OCI-LY3 (cell line): ENCODE measurements around the gene MUC4.

ENCODE experiments used
- H2AFZ ChIP-seq: fragments of 200-600, 300-600 bp; shearing (Covaris generic); 2 replicates; pipeline ENCODE4 v1.6.0; 2014; ENCODE audit warnings: antibody characterized with exemption, low read depth, low read length
- H3K27ac ChIP-seq: fragments of 200-600, 300-600 bp; sonication (generic); 2 replicates; pipeline ENCODE4 v1.5.1; 2014; ENCODE audit warnings: mild to moderate bottlenecking, low read length, moderate library complexity, mixed read lengths
- H3K27me3 ChIP-seq: fragments of 200-600, 300-600 bp; sonication (generic); 2 replicates; pipeline ENCODE4 v1.6.1; 2014; ENCODE audit warnings: low read depth, low read length, mixed read lengths
- H3K36me3 ChIP-seq: fragments of 200-600, 300-600 bp; sonication (generic); replicated peaks from 2 replicates; pipeline ENCODE3; 2014; ENCODE audit warnings: low read depth, low read length, mixed read lengths
- H3K4me1 ChIP-seq: fragments of 300-600, 200-600 bp; sonication (generic); 2 replicates; pipeline ENCODE4 v1.6.1; 2014; ENCODE audit warnings: low read length, mixed read lengths
- H3K4me2 ChIP-seq: fragments of 200-600, 300-600 bp; sonication (generic); 2 replicates; pipeline ENCODE4 v1.6.1; 2014; ENCODE audit warnings: low read length, mixed read lengths
- H3K4me3 ChIP-seq: fragments of 300-600, 200-600 bp; sonication (generic); 2 replicates; pipeline ENCODE4 v1.5.1; 2014; ENCODE audit warnings: antibody characterized with exemption, mild to moderate bottlenecking, low read length, moderate library complexity
- H3K79me2 ChIP-seq: fragments of 300-600, 200-600 bp; shearing (Covaris generic); 2 replicates; pipeline ENCODE4 v1.6.1; 2014; ENCODE audit warnings: mild to moderate bottlenecking, low read length, mixed read lengths
- H3K9ac ChIP-seq: fragments of 300-600, 200-600 bp; shearing (Covaris generic); 2 replicates; pipeline ENCODE4 v1.6.0; 2014; ENCODE audit warnings: mild to moderate bottlenecking, low read length, moderate library complexity
- H3K9me3 ChIP-seq: fragments of 200-600, 300-600 bp; shearing (Covaris generic); 2 replicates; pipeline ENCODE4 v1.6.1; 2014; ENCODE audit warnings: low read length, mixed read lengths; ENCODE audit not compliant: insufficient read depth
- H4K20me1 ChIP-seq: fragments of 200-600, 300-600 bp; sonication (generic); 2 replicates; pipeline ENCODE4 v1.6.1; 2016; ENCODE audit warnings: low read length, mixed read lengths; ENCODE audit not compliant: insufficient read depth
- EZH2phosphoT487 ChIP-seq: fragments of 200-600 bp; shearing (Covaris generic); IDR thresholded peaks from 2 replicates; pipeline ENCODE4 v1.6.1; 2018; ENCODE audit warnings: antibody characterized with exemption, mixed run types, low read depth
- TF ChIP-seq, protein P1 (sequence below): fragments of 200-600, 300-600 bp; sonication (generic); IDR thresholded peaks from 2 replicates; pipeline ENCODE4 v1.5.1; 2014; ENCODE audit warnings: antibody characterized with exemption, low read length, low read depth

Gene MUC4, protein sequence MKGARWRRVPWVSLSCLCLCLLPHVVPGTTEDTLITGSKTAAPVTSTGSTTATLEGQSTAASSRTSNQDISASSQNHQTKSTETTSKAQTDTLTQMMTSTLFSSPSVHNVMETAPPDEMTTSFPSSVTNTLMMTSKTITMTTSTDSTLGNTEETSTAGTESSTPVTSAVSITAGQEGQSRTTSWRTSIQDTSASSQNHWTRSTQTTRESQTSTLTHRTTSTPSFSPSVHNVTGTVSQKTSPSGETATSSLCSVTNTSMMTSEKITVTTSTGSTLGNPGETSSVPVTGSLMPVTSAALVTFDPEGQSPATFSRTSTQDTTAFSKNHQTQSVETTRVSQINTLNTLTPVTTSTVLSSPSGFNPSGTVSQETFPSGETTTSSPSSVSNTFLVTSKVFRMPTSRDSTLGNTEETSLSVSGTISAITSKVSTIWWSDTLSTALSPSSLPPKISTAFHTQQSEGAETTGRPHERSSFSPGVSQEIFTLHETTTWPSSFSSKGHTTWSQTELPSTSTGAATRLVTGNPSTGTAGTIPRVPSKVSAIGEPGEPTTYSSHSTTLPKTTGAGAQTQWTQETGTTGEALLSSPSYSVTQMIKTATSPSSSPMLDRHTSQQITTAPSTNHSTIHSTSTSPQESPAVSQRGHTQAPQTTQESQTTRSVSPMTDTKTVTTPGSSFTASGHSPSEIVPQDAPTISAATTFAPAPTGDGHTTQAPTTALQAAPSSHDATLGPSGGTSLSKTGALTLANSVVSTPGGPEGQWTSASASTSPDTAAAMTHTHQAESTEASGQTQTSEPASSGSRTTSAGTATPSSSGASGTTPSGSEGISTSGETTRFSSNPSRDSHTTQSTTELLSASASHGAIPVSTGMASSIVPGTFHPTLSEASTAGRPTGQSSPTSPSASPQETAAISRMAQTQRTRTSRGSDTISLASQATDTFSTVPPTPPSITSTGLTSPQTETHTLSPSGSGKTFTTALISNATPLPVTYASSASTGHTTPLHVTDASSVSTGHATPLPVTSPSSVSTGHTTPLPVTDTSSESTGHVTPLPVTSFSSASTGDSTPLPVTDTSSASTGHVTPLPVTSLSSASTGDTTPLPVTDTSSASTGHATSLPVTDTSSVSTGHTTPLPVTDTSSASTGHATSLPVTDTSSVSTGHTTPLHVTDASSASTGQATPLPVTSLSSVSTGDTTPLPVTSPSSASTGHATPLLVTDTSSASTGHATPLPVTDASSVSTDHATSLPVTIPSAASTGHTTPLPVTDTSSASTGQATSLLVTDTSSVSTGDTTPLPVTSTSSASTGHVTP (N-terminal part only)

DNA sequence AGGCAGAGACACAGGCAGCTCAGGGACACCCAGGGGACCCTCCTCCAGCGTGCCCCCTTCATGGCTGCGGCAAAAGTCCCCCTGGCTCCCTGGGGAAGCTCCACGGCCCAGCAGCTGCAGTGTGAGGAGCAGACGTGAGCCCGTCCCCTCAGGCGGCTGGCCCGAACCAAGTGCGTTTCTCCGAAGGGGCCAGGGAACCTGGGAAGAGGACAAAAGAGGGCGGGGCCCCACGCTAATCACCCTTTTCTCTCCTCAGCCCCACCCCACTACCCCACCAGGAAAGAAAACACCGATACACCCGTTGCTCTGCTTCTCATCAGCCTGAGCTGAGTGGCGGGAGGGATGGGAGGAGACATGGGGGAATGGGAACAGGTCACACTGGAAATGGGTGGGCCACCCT, at the start of gene MUC4:
TSS of gene MUC4 (minus strand) at position 174 of the 400 bp plus-strand sequence. CDS start at position 62, 112 bp downstream.
- Histone ChIP-seq H3K4me2 (no peak within 1 kb of the TSS), H4K20me1 (no peaks in the 10 kb centered on the region), H2AFZ (no peak within 1 kb of the TSS), H3K79me2 (no peaks in the 10 kb centered on the region), H3K9ac (no peak within 1 kb of the TSS), H3K4me3 (no peak within 1 kb of the TSS), H3K36me3 (no peaks in the 10 kb centered on the region), H3K27me3 (peaks cover 2% of the 10 kb centered on the region; the same call in 1 of the 2 replicates), H3K27ac (no peak within 1 kb of the TSS), H3K4me1 (no peaks in the 10 kb centered on the region), H3K9me3 (no peaks in the 10 kb centered on the region)
- TF ChIP-seq, protein P1, sequence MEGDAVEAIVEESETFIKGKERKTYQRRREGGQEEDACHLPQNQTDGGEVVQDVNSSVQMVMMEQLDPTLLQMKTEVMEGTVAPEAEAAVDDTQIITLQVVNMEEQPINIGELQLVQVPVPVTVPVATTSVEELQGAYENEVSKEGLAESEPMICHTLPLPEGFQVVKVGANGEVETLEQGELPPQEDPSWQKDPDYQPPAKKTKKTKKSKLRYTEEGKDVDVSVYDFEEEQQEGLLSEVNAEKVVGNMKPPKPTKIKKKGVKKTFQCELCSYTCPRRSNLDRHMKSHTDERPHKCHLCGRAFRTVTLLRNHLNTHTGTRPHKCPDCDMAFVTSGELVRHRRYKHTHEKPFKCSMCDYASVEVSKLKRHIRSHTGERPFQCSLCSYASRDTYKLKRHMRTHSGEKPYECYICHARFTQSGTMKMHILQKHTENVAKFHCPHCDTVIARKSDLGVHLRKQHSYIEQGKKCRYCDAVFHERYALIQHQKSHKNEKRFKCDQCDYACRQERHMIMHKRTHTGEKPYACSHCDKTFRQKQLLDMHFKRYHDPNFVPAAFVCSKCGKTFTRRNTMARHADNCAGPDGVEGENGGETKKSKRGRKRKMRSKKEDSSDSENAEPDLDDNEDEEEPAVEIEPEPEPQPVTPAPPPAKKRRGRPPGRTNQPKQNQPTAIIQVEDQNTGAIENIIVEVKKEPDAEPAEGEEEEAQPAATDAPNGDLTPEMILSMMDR, result no peak
- no peak for TF ChIP-seq EZH2phosphoT487

DNA sequence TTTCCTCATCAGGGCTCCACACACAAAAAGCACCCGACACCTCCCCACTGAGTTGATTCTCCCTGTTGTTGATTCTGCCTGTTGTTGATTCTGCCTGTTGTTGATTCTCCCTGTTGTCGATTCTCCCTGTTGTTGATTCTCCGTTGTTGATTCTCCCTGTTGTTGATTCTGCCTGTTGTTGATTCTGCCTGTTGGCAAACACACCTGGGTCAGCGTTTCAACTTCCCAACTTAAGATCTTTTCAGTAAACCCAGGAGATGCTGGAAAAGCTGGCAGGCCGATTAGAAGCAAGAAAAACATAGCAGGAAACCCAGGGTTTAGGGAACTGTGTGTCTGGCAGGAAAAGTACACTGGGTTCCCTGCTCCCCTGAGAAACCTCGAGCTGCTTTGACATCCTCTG, 48.7 kb upstream of the MUC4 start:
- no peak overlapping the region for H2AFZ ChIP-seq
- H3K9me3 ChIP-seq, result no peaks in the 10 kb centered on the region
- no peak overlapping the region for H3K9ac ChIP-seq
- H3K27ac ChIP-seq, result no peak overlapping the region
- no peak overlapping the region for H3K4me3 ChIP-seq
- no peaks in the 10 kb centered on the region for H3K36me3 ChIP-seq
- no peaks in the 10 kb centered on the region for H4K20me1 ChIP-seq
- H3K4me1 ChIP-seq, result 0 out of 2 replicates have a peak, but pooled peaks cover 6% of the 10 kb centered on the region
- H3K27me3 ChIP-seq, result no peaks in the 10 kb centered on the region
- H3K79me2 ChIP-seq, result no peaks in the 10 kb centered on the region
- TF ChIP-seq, protein P1, result no peak
- TF ChIP-seq EZH2phosphoT487, result no peak
- no peak overlapping the region for H3K4me2 ChIP-seq

DNA sequence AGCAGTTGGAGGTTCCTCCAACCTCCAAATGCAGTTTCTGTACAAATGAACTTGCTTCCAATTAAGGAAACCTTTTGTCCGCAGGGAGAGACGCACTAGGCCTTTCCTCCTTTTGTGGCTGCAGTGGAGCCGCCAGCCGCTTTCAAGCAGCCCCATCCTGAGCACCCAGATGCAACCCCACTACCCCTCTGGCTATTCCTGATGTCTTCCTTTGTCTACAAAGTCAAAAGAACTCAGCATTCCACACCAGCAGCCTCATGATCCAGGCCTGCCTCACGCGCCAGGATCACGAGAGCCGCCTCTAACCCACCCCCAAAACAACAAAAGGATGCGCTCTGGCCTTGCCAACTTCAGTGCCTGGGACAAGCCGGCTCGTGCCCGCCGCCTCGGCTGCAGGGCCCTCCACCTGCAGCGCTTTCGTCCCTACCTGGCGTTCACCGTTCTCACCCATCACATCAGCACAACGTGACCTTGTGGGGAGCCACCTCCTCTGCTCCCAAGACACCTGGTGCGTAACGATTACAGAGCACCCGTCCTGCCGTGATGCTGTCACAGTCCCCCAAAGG, 48.2 kb upstream of the MUC4 start:
- Histone ChIP-seq H4K20me1 (no peaks in the 10 kb centered on the region), H3K36me3 (no peaks in the 10 kb centered on the region), H3K4me2 (peak overlapping the region; percentile 93), H2AFZ (peak overlapping the region; percentile 85; the same call in 1 of the 2 replicates), H3K79me2 (no peaks in the 10 kb centered on the region), H3K4me3 (peak overlapping the region; percentile 76), H3K9ac (peak overlapping the region; percentile 29; the same call in 1 of the 2 replicates), H3K27me3 (no peaks in the 10 kb centered on the region), H3K9me3 (no peaks in the 10 kb centered on the region), H3K4me1 (0 out of 2 replicates have a peak, but pooled peaks cover 6% of the 10 kb centered on the region), H3K27ac (no peak overlapping the region)
- TF ChIP-seq, protein P1, result no peak
- no peak for TF ChIP-seq EZH2phosphoT487
